HG02852 (cell line): ENCODE measurements around the gene MPC1.
A peak's percentile ranks its signal among the peaks of the same experiment; 100 is the strongest.

Experiments
- ATAC-seq: cut with Tn5 transposase; IDR thresholded peaks from one replicate; pipeline ENCODE4 v1.9.1; 2021; ENCODE audit warnings: mild to moderate bottlenecking, moderate library complexity; ENCODE audit not compliant: unreplicated experiment

The MPC1 gene

GRCh38 chr6:166382933-166383801 is at the start of gene MPC1:
TSS of gene MPC1 (minus strand) at chr6:166382940. CDS start at chr6:166382876, 64 bp downstream.
- ATAC-seq: peak; percentile 86

- ATAC-seq: no peak
Measured at GRCh38 chr6:166430269-166430668, 47.5 kb upstream of the MPC1 start.

DNA sequence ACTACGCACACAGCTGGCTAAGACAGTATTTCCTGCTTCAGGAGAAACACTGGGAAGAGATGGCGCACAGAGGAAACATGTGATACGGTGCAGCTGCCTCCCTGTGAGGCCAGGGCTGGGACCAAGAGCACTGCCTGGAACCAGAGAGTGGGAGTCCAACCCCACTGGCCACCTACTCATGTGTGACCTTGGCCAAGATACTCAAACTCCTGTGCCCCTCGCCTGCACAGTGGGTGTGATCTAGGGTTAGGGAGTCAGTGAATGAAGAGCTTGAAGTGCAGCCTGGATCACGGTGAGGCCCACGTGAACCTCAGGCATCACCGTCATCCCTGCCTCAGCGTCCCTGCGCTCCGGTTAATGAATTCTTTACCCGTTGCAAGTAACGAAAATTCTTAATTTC is 41.7 kb upstream of the MPC1 start:
- no peak for ATAC-seq

GRCh38 chr6:166423781-166424180 is 41.0 kb upstream of the MPC1 start:
- no peak for ATAC-seq

- no peak for ATAC-seq
Measured at GRCh38 chr6:166423051-166423745, 40.5 kb upstream of the MPC1 start.

GRCh38 chr6:166422201-166422940 is 39.6 kb upstream of the MPC1 start:
- no peak for ATAC-seq

- no peak for ATAC-seq
Measured at GRCh38 chr6:166420351-166420750, 37.6 kb upstream of the MPC1 start.

DNA sequence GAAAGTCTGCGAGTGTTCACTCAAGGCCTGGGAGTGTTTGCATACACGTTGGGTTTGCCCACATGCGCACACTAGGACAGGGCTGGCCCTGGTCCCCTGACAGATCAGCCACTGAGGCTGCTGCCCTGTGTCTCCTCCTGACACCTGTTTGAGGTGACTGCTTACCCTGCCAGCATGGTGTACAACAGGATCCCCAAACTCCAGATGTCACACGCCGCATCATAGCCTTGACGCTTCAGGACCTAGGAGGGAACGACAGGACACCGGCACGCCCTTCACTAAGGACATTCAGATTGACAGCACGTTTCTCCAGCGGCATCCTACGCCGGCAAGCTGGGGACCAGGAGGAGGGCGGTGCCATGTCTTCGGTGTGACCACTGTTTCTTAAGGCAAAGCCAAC is 37.0 kb upstream of the MPC1 start:
- ATAC-seq: no peak

DNA sequence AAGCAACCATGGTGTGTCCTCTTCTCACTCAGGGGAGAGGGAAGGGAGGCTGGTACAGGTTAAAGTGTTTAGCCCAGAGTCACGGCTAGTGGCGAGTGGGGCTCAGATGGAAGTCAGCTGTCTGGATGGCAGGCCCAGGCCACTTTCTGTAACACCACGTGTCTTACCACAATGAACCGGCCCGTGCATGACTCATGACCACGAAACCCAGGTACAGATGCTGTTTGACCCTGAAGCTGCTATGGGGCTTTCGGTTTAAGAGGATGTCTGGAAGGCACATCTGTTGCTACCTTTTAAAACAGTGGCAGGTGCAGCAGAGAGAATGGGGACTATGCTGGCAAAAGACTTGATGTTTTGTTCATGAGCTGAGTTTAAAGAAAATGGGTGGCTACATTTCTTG is 36.5 kb upstream of the MPC1 start:
- ATAC-seq: peak; percentile 98

GRCh38 chr6:166418691-166419143 is 36.0 kb upstream of the MPC1 start:
- no peak for ATAC-seq

GRCh38 chr6:166417285-166417691 is 34.5 kb upstream of the MPC1 start:
- no peak for ATAC-seq

- ATAC-seq: no peak
Measured at GRCh38 chr6:166415833-166416347, 33.1 kb upstream of the MPC1 start.

GRCh38 chr6:166415306-166415705 is 32.6 kb upstream of the MPC1 start:
- ATAC-seq: no peak

- no peak for ATAC-seq
Measured at GRCh38 chr6:166413491-166413951, 30.8 kb upstream of the MPC1 start.

DNA sequence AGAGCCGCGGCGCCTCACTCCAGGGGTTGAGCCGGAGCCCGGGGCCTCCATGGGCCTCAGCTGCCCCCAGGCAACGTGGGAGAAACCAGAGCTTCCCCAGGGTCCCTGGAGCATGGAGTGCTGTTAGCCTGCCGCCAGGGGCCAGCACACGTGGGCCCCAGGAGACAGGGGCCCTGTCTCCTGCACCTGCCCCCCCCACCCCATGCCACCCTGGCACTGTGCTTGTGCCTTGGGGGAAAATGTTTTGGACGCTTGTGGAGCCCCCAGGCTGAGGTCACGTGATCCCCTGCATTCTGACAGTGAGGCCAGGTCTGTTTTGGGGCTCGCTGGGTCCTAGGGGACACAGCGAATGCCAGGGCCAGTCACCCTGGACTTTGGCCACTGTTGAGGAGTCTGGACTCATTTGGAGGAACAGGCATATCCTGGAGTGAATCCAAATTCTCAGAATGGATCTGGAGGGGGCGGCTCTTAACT is 30.2 kb upstream of the MPC1 start:
- no peak for ATAC-seq

GRCh38 chr6:166412156-166412910 is 29.6 kb upstream of the MPC1 start:
- ATAC-seq: no peak

DNA sequence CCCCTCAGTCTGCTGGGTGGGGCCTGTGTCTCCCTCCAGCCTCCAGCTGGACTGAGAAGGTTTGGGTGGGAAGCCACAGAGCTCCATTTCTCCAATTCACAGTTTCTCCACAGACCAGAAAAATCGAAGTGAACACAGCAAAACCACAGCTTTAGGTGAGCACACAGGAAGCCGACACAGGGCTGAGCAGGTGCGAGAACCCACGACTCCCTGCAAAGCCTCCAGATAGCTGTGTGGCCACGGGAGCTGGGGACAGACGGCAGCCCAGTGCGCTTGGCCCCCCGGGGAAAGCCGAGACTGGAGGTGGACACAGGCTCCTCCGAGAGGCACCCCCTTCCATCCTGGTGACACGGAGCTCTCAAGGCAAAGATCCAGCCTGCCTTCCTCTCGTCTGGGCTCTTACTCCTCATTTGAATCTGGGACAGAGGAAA is 29.0 kb upstream of the MPC1 start:
- no peak for ATAC-seq

DNA sequence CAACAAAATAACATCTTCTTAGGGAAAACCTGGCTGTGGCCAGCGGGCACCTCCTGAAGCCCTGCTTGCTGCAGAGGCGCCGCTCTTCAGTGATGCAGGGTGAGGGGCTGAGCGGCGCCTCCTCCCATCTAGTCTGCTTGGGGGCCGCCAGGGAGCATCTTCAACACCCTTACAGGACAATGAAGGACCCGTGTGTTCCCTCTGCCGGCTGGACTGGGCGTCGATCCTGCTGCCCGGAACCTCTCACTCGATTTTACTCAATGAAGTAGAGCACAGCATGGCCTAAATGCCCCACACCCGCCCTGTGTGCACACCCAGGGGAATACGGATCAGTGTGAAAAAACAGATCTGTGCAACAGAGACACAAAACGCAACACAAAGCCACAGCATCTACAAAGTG is 28.5 kb upstream of the MPC1 start:
- no peak for ATAC-seq

DNA sequence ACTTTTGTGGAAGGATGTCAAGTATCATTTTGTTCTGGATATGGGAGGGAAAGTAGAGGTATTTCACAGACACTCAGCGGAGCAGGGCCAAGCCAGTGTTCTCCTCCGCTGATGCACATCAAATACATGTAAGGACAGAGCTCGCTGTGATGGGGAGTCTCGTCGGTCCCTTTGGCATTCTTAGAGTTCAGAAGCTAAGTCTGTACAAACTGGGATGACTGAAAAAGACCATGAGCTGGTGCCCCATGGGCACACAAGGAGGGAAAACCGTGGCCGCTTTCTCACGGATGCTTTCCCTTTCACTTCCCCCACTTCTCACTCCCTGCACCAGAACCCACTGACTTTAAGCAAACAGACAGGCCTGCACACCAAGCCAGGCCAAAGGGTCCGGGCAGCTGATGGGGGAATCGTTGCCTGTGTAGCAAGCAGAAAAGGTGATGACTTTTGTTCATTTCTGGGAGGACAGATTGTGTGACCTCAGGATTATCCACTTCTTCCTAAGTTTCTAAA is 27.7 kb upstream of the MPC1 start:
- no peak for ATAC-seq
